ENCODE measurements around the gene MFGE8.
A peak's percentile ranks its signal among the peaks of the same experiment; 100 is the strongest.

The MFGE8 gene

GRCh38 chr15:88913017-88913849, at the start of gene MFGE8:
MFGE8 (minus strand) TSS chr15:88913379; CDS start chr15:88913319, 60 bp downstream.
- H3K27me3 ChIP-seq (ENCODE audit: insufficient read depth, low read depth, severe bottlenecking), result no peaks in the 10 kb centered on the region
- no peaks in the 10 kb centered on the region for H3K9me3 ChIP-seq (ENCODE audit: severe bottlenecking)
- peak within 1 kb of the TSS; percentile 85 for H3K4me3 ChIP-seq (ENCODE audit: low read depth, low read length)
- peaks cover 22% of the 10 kb centered on the region for H3K36me3 ChIP-seq
- peak; percentile 18; the same call in 1 of the 2 replicates for TF ChIP-seq CTCF (IDR thresholded peaks at IDR 0.05; ENCODE audit: low read depth, low read length)
- peak; percentile 87 for DNase-seq
- H3K27ac ChIP-seq, result peak within 1 kb of the TSS; percentile 70

- H3K9me3 ChIP-seq (ENCODE audit: severe bottlenecking), result no peaks in the 10 kb centered on the region
- no peaks in the 10 kb centered on the region for H3K36me3 ChIP-seq
- no peak for TF ChIP-seq CTCF (IDR thresholded peaks at IDR 0.05; ENCODE audit: low read depth, low read length)
- no peak overlapping the region for H3K27ac ChIP-seq
- no peaks in the 10 kb centered on the region for H3K27me3 ChIP-seq (ENCODE audit: insufficient read depth, low read depth, severe bottlenecking)
- no peak for DNase-seq
- H3K4me3 ChIP-seq (ENCODE audit: low read depth, low read length), result no peak overlapping the region
These were observed 46.3 kb upstream of the MFGE8 start for GRCh38 chr15:88959445-88959844.

GRCh38 chr15:88956906-88957305, 43.7 kb upstream of the MFGE8 start:
- no peaks in the 10 kb centered on the region for H3K36me3 ChIP-seq
- no peak for DNase-seq
- H3K9me3 ChIP-seq (ENCODE audit: severe bottlenecking), result no peaks in the 10 kb centered on the region
- H3K4me3 ChIP-seq (ENCODE audit: low read depth, low read length), result no peak overlapping the region
- no peak overlapping the region for H3K27ac ChIP-seq
- H3K27me3 ChIP-seq (ENCODE audit: insufficient read depth, low read depth, severe bottlenecking), result no peaks in the 10 kb centered on the region
- TF ChIP-seq CTCF (IDR thresholded peaks at IDR 0.05; ENCODE audit: low read depth, low read length), result no peak

GRCh38 chr15:88956263-88956662, 43.1 kb upstream of the MFGE8 start:
- Histone ChIP-seq H3K27me3 (ENCODE audit: insufficient read depth, low read depth, severe bottlenecking) (no peaks in the 10 kb centered on the region), H3K9me3 (ENCODE audit: severe bottlenecking) (no peaks in the 10 kb centered on the region), H3K36me3 (no peaks in the 10 kb centered on the region), H3K27ac (no peak overlapping the region), H3K4me3 (ENCODE audit: low read depth, low read length) (no peak overlapping the region)
- DNase-seq, result no peak
- no peak for TF ChIP-seq CTCF (IDR thresholded peaks at IDR 0.05; ENCODE audit: low read depth, low read length)

- Histone ChIP-seq H3K36me3 (no peaks in the 10 kb centered on the region), H3K27me3 (ENCODE audit: insufficient read depth, low read depth, severe bottlenecking) (no peaks in the 10 kb centered on the region), H3K4me3 (ENCODE audit: low read depth, low read length) (no peak overlapping the region), H3K27ac (no peak overlapping the region), H3K9me3 (ENCODE audit: severe bottlenecking) (no peaks in the 10 kb centered on the region)
- no peak for DNase-seq
- TF ChIP-seq CTCF (IDR thresholded peaks at IDR 0.05; ENCODE audit: low read depth, low read length), result no peak
These were observed 41.5 kb upstream of the MFGE8 start for GRCh38 chr15:88954431-88955277.

Measured in WERI-Rb-1 (cell line).